ENCODE data around the gene MLLT3.

DNA sequence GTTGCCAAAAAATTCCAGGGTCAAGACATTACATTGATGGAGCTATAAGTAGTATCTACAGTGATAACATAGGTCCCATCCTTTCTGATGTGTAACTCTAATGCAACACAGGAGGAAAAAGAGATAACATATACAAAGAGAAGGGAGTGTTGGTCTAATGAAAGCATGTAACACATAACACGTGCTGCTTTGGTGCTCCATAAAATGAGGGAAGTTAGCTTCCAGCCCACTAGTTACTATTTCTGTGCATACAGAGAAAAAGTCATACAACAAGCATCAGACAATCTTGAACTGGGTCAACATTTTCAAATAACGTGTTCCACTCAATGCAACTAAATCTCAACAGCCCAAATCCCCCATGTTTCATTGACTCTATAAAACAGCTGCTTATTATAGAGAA lies 11.7 kb downstream of the MLLT3 start:
- TF ChIP-seq, protein P1, sequence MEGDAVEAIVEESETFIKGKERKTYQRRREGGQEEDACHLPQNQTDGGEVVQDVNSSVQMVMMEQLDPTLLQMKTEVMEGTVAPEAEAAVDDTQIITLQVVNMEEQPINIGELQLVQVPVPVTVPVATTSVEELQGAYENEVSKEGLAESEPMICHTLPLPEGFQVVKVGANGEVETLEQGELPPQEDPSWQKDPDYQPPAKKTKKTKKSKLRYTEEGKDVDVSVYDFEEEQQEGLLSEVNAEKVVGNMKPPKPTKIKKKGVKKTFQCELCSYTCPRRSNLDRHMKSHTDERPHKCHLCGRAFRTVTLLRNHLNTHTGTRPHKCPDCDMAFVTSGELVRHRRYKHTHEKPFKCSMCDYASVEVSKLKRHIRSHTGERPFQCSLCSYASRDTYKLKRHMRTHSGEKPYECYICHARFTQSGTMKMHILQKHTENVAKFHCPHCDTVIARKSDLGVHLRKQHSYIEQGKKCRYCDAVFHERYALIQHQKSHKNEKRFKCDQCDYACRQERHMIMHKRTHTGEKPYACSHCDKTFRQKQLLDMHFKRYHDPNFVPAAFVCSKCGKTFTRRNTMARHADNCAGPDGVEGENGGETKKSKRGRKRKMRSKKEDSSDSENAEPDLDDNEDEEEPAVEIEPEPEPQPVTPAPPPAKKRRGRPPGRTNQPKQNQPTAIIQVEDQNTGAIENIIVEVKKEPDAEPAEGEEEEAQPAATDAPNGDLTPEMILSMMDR (IDR thresholded peaks at IDR 0.05; ENCODE audit: insufficient read depth, low read depth, low read length): no peak
- TF ChIP-seq EZH2 (IDR thresholded peaks at IDR 0.05; ENCODE audit: insufficient read depth, low read length): no peak
